Hepatocyte (in vitro differentiated cells): Measurements from ENCODE around the gene EIF3K.

Experiments
- EZH2 ChIP-seq: fragments of 200-600 bp; sonication (generic); IDR thresholded peaks from 2 replicates; pipeline ENCODE4 v1.6.1; 2016; ENCODE audit warnings: antibody characterized with exemption, mild to moderate bottlenecking, borderline replicate concordance
- EZH2phosphoT487 ChIP-seq: fragments of 200-600 bp; sonication (generic); IDR thresholded peaks from one replicate; pipeline ENCODE4 v1.6.1; 2018; ENCODE audit warnings: antibody characterized with exemption, mild to moderate bottlenecking, low read depth, moderate library complexity; ENCODE audit not compliant: unreplicated experiment, severe bottlenecking
- TF ChIP-seq, protein P1 (sequence below): fragments of 200-600 bp; sonication (generic); IDR thresholded peaks from 2 replicates; pipeline ENCODE4 v1.5.1; 2016; ENCODE audit warnings: antibody characterized with exemption, mild to moderate bottlenecking; ENCODE audit not compliant: poor library complexity

GRCh38 chr19:38616265-38616664 lies 2.7 kb upstream of the EIF3K start:
- TF ChIP-seq, protein P1, sequence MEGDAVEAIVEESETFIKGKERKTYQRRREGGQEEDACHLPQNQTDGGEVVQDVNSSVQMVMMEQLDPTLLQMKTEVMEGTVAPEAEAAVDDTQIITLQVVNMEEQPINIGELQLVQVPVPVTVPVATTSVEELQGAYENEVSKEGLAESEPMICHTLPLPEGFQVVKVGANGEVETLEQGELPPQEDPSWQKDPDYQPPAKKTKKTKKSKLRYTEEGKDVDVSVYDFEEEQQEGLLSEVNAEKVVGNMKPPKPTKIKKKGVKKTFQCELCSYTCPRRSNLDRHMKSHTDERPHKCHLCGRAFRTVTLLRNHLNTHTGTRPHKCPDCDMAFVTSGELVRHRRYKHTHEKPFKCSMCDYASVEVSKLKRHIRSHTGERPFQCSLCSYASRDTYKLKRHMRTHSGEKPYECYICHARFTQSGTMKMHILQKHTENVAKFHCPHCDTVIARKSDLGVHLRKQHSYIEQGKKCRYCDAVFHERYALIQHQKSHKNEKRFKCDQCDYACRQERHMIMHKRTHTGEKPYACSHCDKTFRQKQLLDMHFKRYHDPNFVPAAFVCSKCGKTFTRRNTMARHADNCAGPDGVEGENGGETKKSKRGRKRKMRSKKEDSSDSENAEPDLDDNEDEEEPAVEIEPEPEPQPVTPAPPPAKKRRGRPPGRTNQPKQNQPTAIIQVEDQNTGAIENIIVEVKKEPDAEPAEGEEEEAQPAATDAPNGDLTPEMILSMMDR, result no peak
- TF ChIP-seq EZH2 (no peak), EZH2phosphoT487 (no peak)
